ENCODE results near the gene FTCDNL1. TPM values are rescaled to one million over a fixed set of nuclear protein-coding genes. Genes with fewer than 3 reads are reported as not detected.

The FTCDNL1 gene
- polyA plus RNA-seq (ENCODE audit: insufficient read length in 3 of 3), result 1 to 10 TPM; 1.2 to 1.8 (median 1.2) TPM

GRCh38 chr2:199850718-199851500 lies at the start of gene FTCDNL1:
Gene FTCDNL1, minus strand, starts transcription at chr2:199851192. Its CDS starts 2,230 bp downstream, at chr2:199848962.
- DNase-seq (ENCODE audit: low read depth in 3 of 3, low spot score in 2 of 3), result peak in 2 of 3 donors; percentile 20 to 32

- no peak for DNase-seq (ENCODE audit: low read depth in 3 of 3, low spot score in 2 of 3)
Observed at GRCh38 chr2:199896617-199897016, 45.6 kb upstream of the FTCDNL1 start.

GRCh38 chr2:199895406-199895805 lies 44.4 kb upstream of the FTCDNL1 start:
- no peak for DNase-seq (ENCODE audit: low read depth in 3 of 3, low spot score in 2 of 3)

- DNase-seq (ENCODE audit: low read depth in 3 of 3, low spot score in 2 of 3), result no peak
Observed at GRCh38 chr2:199883474-199884212, 32.7 kb upstream of the FTCDNL1 start.

GRCh38 chr2:199882667-199883066 lies 31.7 kb upstream of the FTCDNL1 start:
- DNase-seq (ENCODE audit: low read depth in 3 of 3, low spot score in 2 of 3), result no peak

GRCh38 chr2:199875400-199875799 lies 24.4 kb upstream of the FTCDNL1 start:
- DNase-seq (ENCODE audit: low read depth in 3 of 3, low spot score in 2 of 3), result no peak

GRCh38 chr2:199874209-199874608 lies 23.2 kb upstream of the FTCDNL1 start:
- DNase-seq (ENCODE audit: low read depth in 3 of 3, low spot score in 2 of 3), result no peak

GRCh38 chr2:199870581-199870980 lies 19.6 kb upstream of the FTCDNL1 start:
- no peak for DNase-seq (ENCODE audit: low read depth in 3 of 3, low spot score in 2 of 3)

- no peak for DNase-seq (ENCODE audit: low read depth in 3 of 3, low spot score in 2 of 3)
Observed at GRCh38 chr2:199869653-199870052, 18.7 kb upstream of the FTCDNL1 start.

GRCh38 chr2:199869227-199869541 lies 18.2 kb upstream of the FTCDNL1 start:
- DNase-seq (ENCODE audit: low read depth in 3 of 3, low spot score in 2 of 3), result no peak

GRCh38 chr2:199868431-199869226 lies 17.6 kb upstream of the FTCDNL1 start:
- DNase-seq (ENCODE audit: low read depth in 3 of 3, low spot score in 2 of 3), result no peak

- no peak for DNase-seq (ENCODE audit: low read depth in 3 of 3, low spot score in 2 of 3)
Observed at GRCh38 chr2:199865905-199866304, 14.9 kb upstream of the FTCDNL1 start.

GRCh38 chr2:199862788-199863187 lies 11.8 kb upstream of the FTCDNL1 start:
- DNase-seq (ENCODE audit: low read depth in 3 of 3, low spot score in 2 of 3), result no peak

- DNase-seq (ENCODE audit: low read depth in 3 of 3, low spot score in 2 of 3), result no peak
Observed at GRCh38 chr2:199861132-199861774, 10.3 kb upstream of the FTCDNL1 start.

- no peak for DNase-seq (ENCODE audit: low read depth in 3 of 3, low spot score in 2 of 3)
Observed at GRCh38 chr2:199855812-199856211, 4.8 kb upstream of the FTCDNL1 start.

GRCh38 chr2:199851883-199852282 lies 891 bp upstream of the FTCDNL1 start:
- DNase-seq (ENCODE audit: low read depth in 3 of 3, low spot score in 2 of 3), result no peak

- DNase-seq (ENCODE audit: low read depth in 3 of 3, low spot score in 2 of 3), result no peak
Observed at GRCh38 chr2:199851501-199851810, 464 bp upstream of the FTCDNL1 start.

- no peak for DNase-seq (ENCODE audit: low read depth in 3 of 3, low spot score in 2 of 3)
Observed at GRCh38 chr2:199850218-199850717, 724 bp downstream of the FTCDNL1 start.

- no peak for DNase-seq (ENCODE audit: low read depth in 3 of 3, low spot score in 2 of 3)
Observed at GRCh38 chr2:199848389-199849130, 2.4 kb downstream of the FTCDNL1 start.
